GM18907 (cell line): ENCODE data around the gene INTS6.

ENCODE experiments used
- ATAC-seq: cut with Tn5 transposase; IDR thresholded peaks from one replicate; pipeline ENCODE4 v1.9.1; 2021; ENCODE audit warnings: mild to moderate bottlenecking, moderate library complexity; ENCODE audit not compliant: unreplicated experiment

INTS6 gene

GRCh38 chr13:51324714-51325420 is 128.0 kb downstream of the INTS6 start:
- ATAC-seq = no peak

GRCh38 chr13:51323824-51324511 is 128.9 kb downstream of the INTS6 start:
- no peak for ATAC-seq

DNA sequence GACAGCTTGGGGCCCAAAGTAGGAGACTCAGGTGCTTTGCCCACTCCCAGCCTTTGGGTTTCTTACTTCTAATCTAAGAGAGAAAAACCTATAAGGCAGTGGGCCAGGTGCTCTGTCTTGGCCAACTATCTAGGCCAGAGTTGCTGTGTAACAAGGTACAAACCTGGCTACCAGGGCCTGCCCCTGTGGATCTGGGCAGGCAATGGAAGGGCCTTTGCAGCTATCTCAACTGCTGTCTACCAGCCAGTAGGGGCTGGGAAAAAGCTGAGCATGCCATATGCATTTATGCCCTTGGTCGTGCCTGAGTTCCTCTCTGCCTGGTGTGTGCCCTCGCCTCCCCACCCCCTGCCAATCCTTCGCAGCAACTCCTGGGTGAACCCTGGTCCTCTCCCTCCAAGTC is 130.0 kb downstream of the INTS6 start:
- ATAC-seq = no peak

DNA sequence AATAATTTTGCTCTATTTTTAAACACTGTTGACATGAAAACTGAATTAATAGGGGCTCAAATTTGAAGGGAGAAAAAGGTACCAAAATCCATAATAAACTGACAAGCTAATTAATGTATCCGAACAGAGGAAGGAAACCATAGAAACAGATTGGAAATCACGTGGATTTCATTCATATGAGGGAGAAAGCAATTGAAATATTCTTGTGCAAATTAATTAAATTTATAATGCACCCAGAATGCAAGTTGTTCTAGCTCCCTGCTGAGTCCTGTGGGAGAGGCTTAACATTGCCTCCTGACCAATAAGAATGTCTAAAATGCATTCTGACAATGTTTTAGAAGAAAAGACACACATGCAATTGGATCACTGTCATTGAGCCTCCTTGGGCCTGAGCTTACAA is 131.0 kb downstream of the INTS6 start:
- no peak for ATAC-seq

GRCh38 chr13:51318876-51319275 is 134.0 kb downstream of the INTS6 start:
- ATAC-seq = no peak

DNA sequence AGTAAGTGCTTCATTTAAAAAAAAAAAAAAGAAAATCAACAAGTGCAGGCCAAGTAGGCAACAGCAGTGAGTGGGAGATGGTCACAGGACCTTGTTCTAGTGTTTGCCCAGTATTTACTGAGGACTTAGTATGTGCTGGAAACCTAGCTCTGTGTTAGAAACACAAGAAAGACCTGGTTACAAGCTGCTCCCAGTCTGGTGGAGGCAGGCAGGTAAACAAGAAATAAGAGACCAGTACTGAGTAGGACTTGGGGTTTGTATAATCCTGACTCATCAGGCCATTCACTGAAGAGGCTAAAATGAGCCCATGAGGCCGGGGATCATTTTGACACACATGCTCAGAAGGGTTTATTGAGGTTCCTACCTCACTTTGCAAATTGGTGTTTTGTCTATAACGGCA is 134.8 kb downstream of the INTS6 start:
- no peak for ATAC-seq

GRCh38 chr13:51317262-51317661 is 135.6 kb downstream of the INTS6 start:
- ATAC-seq = no peak

- no peak for ATAC-seq
Measured at GRCh38 chr13:51313619-51314018, 139.2 kb downstream of the INTS6 start.

GRCh38 chr13:51311957-51312520 is 140.8 kb downstream of the INTS6 start:
- ATAC-seq = no peak
